ENCODE measurements around the gene SLC25A19.

The SLC25A19 gene

GRCh38 chr17:75289832-75290337, 652 bp upstream of the SLC25A19 start:
- H2AFZ ChIP-seq (ENCODE audit: low read depth, low read length) = no peak overlapping the region
- H3K4me2 ChIP-seq (ENCODE audit: low read length) = peak overlapping the region; percentile 72

GRCh38 chr17:75288770-75289114, 491 bp downstream of the SLC25A19 start:
- no peaks in the 10 kb centered on the region for H3K27me3 ChIP-seq (ENCODE audit: low read depth, low read length)
- H3K4me3 ChIP-seq (ENCODE audit: low read length) = peak overlapping the region; percentile 94
- H3K79me2 ChIP-seq (ENCODE audit: low read length) = peaks cover 42% of the 10 kb centered on the region
- H3K9ac ChIP-seq (ENCODE audit: low read length) = peak overlapping the region; percentile 88
- H3K36me3 ChIP-seq (replicated peaks; ENCODE audit: low read depth, low read length) = peaks cover 29% of the 10 kb centered on the region
- peak overlapping the region; percentile 91 for H3K27ac ChIP-seq (ENCODE audit: low read length)
- 0 out of 2 replicates have a peak overlapping the region, but pooled peaks have one; percentile 1 for H2AFZ ChIP-seq (ENCODE audit: low read depth, low read length)
- H3K9me3 ChIP-seq (ENCODE audit: insufficient read depth, low read length) = no peaks in the 10 kb centered on the region
- TF ChIP-seq CTCF (IDR thresholded peaks at IDR 0.05; ENCODE audit: low read depth, low read length) = no peak
- TF ChIP-seq EZH2phosphoT487 (IDR thresholded peaks at IDR 0.05; ENCODE audit: low read depth) = no peak
- H3K4me1 ChIP-seq (ENCODE audit: low read length) = peaks cover 27% of the 10 kb centered on the region
- peak overlapping the region; percentile 86 for H3K4me2 ChIP-seq (ENCODE audit: low read length)
- H4K20me1 ChIP-seq (ENCODE audit: insufficient read depth, low read length) = no peaks in the 10 kb centered on the region; the same call in 1 of the 2 replicates

More at GRCh38 chr17:75289832-75290337, 652 bp upstream of the SLC25A19 start:
- H3K27me3 ChIP-seq (ENCODE audit: low read depth, low read length) = no peaks in the 10 kb centered on the region
- H3K9me3 ChIP-seq (ENCODE audit: insufficient read depth, low read length) = no peaks in the 10 kb centered on the region
- peak overlapping the region; percentile 91 for H3K27ac ChIP-seq (ENCODE audit: low read length)
- H3K9ac ChIP-seq (ENCODE audit: low read length) = peak overlapping the region; percentile 77
- peaks cover 29% of the 10 kb centered on the region for H3K36me3 ChIP-seq (replicated peaks; ENCODE audit: low read depth, low read length)
- no peaks in the 10 kb centered on the region; the same call in 1 of the 2 replicates for H4K20me1 ChIP-seq (ENCODE audit: insufficient read depth, low read length)
- TF ChIP-seq EZH2phosphoT487 (IDR thresholded peaks at IDR 0.05; ENCODE audit: low read depth) = no peak
- TF ChIP-seq CTCF (IDR thresholded peaks at IDR 0.05; ENCODE audit: low read depth, low read length) = peak; percentile 58
- peaks cover 42% of the 10 kb centered on the region for H3K79me2 ChIP-seq (ENCODE audit: low read length)
- H3K4me3 ChIP-seq (ENCODE audit: low read length) = peak overlapping the region; percentile 94
- peaks cover 38% of the 10 kb centered on the region for H3K4me1 ChIP-seq (ENCODE audit: low read length)

- TF ChIP-seq EZH2phosphoT487 (IDR thresholded peaks at IDR 0.05; ENCODE audit: low read depth) = no peak
- TF ChIP-seq CTCF (IDR thresholded peaks at IDR 0.05; ENCODE audit: low read depth, low read length) = no peak
- Histone ChIP-seq H3K4me3 (ENCODE audit: low read length) (peak overlapping the region; percentile 94), H3K79me2 (ENCODE audit: low read length) (peaks cover 46% of the 10 kb centered on the region), H3K27me3 (ENCODE audit: low read depth, low read length) (no peaks in the 10 kb centered on the region), H4K20me1 (ENCODE audit: insufficient read depth, low read length) (no peaks in the 10 kb centered on the region; the same call in 1 of the 2 replicates), H3K36me3 (replicated peaks; ENCODE audit: low read depth, low read length) (peaks cover 32% of the 10 kb centered on the region), H3K4me2 (ENCODE audit: low read length) (peak overlapping the region; percentile 86), H3K27ac (ENCODE audit: low read length) (peak overlapping the region; percentile 91), H3K9me3 (ENCODE audit: insufficient read depth, low read length) (no peaks in the 10 kb centered on the region), H2AFZ (ENCODE audit: low read depth, low read length) (no peak overlapping the region), H3K9ac (ENCODE audit: low read length) (peak overlapping the region; percentile 88), H3K4me1 (ENCODE audit: low read length) (peaks cover 25% of the 10 kb centered on the region)
These were observed 874 bp downstream of the SLC25A19 start for GRCh38 chr17:75288359-75288758.

GRCh38 chr17:75287221-75287620, 2.0 kb downstream of the SLC25A19 start:
- H3K27ac ChIP-seq (ENCODE audit: low read length) = no peak overlapping the region
- H3K9ac ChIP-seq (ENCODE audit: low read length) = no peak overlapping the region
- peak overlapping the region; percentile 86 for H3K4me2 ChIP-seq (ENCODE audit: low read length)
- no peak overlapping the region for H3K4me3 ChIP-seq (ENCODE audit: low read length)
- TF ChIP-seq CTCF (IDR thresholded peaks at IDR 0.05; ENCODE audit: low read depth, low read length) (no peak), EZH2phosphoT487 (IDR thresholded peaks at IDR 0.05; ENCODE audit: low read depth) (no peak)
- peaks cover 25% of the 10 kb centered on the region for H3K4me1 ChIP-seq (ENCODE audit: low read length)
- no peaks in the 10 kb centered on the region; the same call in 1 of the 2 replicates for H4K20me1 ChIP-seq (ENCODE audit: insufficient read depth, low read length)
- H3K79me2 ChIP-seq (ENCODE audit: low read length) = peaks cover 48% of the 10 kb centered on the region
- peaks cover 34% of the 10 kb centered on the region for H3K36me3 ChIP-seq (replicated peaks; ENCODE audit: low read depth, low read length)
- H3K9me3 ChIP-seq (ENCODE audit: insufficient read depth, low read length) = no peaks in the 10 kb centered on the region
- H2AFZ ChIP-seq (ENCODE audit: low read depth, low read length) = no peak overlapping the region
- no peaks in the 10 kb centered on the region for H3K27me3 ChIP-seq (ENCODE audit: low read depth, low read length)

Data from OCI-LY3 (cell line).